ENCODE data around the gene TMC3.

TMC3 gene

DNA sequence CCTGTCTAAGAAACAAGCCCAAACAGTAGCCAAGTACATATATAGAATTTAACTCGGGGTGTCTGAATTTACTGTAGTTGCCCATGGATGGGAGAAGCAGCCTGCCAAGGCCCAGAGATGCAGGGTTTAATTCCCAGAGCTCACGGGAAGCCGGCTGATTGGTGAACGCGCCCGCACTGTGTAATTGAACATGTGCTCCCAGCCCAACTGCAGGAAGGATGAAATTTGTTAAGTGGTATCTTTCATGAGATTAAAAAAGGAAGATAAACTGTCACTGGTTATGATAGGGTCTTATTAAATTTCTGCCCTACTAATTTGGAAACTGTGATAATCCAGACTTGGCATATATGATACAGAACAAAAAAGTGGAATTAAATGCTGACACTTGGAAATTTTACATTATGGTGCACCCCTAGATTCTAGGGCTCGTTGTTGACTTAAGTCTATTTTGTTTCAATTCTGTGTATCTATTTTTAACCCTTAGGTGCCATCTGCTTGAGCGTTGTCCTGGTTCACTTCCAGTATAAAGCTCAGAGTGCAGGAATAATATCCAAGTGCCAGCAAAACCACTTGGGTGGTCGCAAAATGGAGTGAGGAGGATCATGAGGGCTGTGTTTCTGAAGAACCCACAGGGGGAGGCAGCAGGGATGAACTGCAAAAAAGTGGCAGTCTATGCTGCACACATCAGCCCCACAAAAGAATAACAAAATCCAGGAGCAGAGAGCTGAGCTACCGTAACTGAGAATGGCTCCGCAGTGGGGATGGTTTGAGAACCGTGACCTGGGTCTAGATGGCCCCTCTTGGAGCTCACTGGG, 13.8 kb upstream of the TMC3 start:
- DNase-seq (ENCODE audit: insufficient read length, low spot score) (no peak), FAIRE-seq (no peak)
- TF ChIP-seq TAF1 (IDR thresholded peaks at IDR 0.05; ENCODE audit: low read depth, low read length) (no peak), POLR2AphosphoS5 (IDR thresholded peaks at IDR 0.05; ENCODE audit: low read depth, low read length) (no peak), SPI1 (IDR thresholded peaks at IDR 0.05; ENCODE audit: low read depth, low read length) (no peak), POLR2A (IDR thresholded peaks at IDR 0.05; ENCODE audit: low read depth, low read length) (no peak), POU2F2 (IDR thresholded peaks at IDR 0.05; ENCODE audit: low read depth, low read length) (no peak), PAX5 (IDR thresholded peaks at IDR 0.05; ENCODE audit: insufficient read depth, low read length, severe bottlenecking) (no peak)

DNA sequence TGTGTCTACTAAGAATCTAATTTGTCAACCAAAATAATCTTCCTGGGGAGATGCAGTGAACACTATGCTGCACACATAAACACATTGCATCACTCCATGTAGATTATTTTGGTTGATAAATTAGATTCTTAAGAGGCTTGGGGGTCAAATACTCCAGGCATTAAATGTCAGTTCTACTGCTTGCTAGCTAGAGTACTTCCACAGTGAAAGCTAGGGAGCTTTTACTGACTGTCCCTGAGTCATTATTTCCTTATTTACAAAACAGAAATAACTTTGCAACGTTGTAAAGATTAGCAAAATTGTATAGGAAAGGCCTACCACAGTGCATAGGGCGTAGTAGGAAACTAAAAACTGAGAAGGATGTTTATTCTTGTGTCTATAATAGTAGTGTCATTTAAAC, 12.9 kb upstream of the TMC3 start:
- FAIRE-seq: no peak

DNA sequence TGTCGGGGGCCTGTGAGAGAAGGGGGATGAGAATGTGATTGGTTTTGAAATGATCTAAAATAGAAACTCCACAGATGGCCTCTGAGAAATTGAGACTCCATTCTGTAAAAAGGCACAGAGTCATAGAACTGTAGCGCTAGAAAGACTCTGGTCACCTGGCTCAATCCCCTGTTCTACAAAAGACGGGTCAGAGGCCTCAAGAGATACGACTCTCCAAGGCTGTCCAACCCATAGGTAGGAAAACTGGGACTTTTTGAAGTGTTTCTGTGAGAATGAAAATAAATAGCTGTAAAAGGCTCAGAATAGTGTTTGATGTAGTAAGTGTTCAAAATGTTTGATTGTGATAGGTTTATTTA, 11.7 kb upstream of the TMC3 start:
- DNase-seq (ENCODE audit: insufficient read length, low spot score) (no peak), FAIRE-seq (no peak)
- TF ChIP-seq POLR2A (IDR thresholded peaks at IDR 0.05; ENCODE audit: low read depth, low read length) (no peak), PAX5 (IDR thresholded peaks at IDR 0.05; ENCODE audit: insufficient read depth, low read length, severe bottlenecking) (no peak), POU2F2 (IDR thresholded peaks at IDR 0.05; ENCODE audit: low read depth, low read length) (no peak)

More for the DNA sequence above, 12.9 kb upstream of the TMC3 start:
- DNase-seq (ENCODE audit: insufficient read length, low spot score): no peak
- TF ChIP-seq POU2F2 (IDR thresholded peaks at IDR 0.05; ENCODE audit: low read depth, low read length) (no peak), PAX5 (IDR thresholded peaks at IDR 0.05; ENCODE audit: insufficient read depth, low read length, severe bottlenecking) (no peak), SPI1 (IDR thresholded peaks at IDR 0.05; ENCODE audit: low read depth, low read length) (no peak), POLR2A (IDR thresholded peaks at IDR 0.05; ENCODE audit: low read depth, low read length) (no peak), TAF1 (IDR thresholded peaks at IDR 0.05; ENCODE audit: low read depth, low read length) (no peak), POLR2AphosphoS5 (IDR thresholded peaks at IDR 0.05; ENCODE audit: low read depth, low read length) (no peak)

GRCh38 chr15:81384891-81385720, 11.1 kb upstream of the TMC3 start:
- TF ChIP-seq TAF1 (IDR thresholded peaks at IDR 0.05; ENCODE audit: low read depth, low read length) (no peak), POLR2AphosphoS5 (IDR thresholded peaks at IDR 0.05; ENCODE audit: low read depth, low read length) (no peak), POLR2A (IDR thresholded peaks at IDR 0.05; ENCODE audit: low read depth, low read length) (no peak), POU2F2 (IDR thresholded peaks at IDR 0.05; ENCODE audit: low read depth, low read length) (no peak), PAX5 (IDR thresholded peaks at IDR 0.05; ENCODE audit: insufficient read depth, low read length, severe bottlenecking) (no peak), SPI1 (IDR thresholded peaks at IDR 0.05; ENCODE audit: low read depth, low read length) (no peak)
- no peak for FAIRE-seq
- DNase-seq (ENCODE audit: insufficient read length, low spot score): no peak

DNA sequence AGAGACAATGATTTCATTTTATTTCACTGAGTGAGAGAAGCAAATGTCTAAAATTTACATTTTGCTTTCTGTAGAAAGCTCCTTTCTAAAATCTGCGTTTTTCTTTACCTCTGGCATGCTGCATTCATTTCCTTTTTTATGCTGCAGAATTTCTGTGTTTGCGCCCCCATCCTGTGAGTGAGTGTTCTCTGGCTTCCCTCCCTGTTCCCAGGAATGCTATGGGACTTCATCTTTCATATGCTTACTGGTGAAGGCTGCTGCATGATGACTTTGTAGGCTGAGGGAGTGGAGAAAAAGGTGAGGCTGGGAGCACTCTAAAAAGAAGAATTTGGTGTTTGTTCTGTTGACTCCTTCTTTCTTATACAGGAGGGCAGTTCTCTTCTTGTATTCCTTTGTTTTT, 7.7 kb upstream of the TMC3 start:
- TF ChIP-seq TAF1 (IDR thresholded peaks at IDR 0.05; ENCODE audit: low read depth, low read length) (no peak), PAX5 (IDR thresholded peaks at IDR 0.05; ENCODE audit: insufficient read depth, low read length, severe bottlenecking) (no peak), POLR2AphosphoS5 (IDR thresholded peaks at IDR 0.05; ENCODE audit: low read depth, low read length) (no peak), POU2F2 (IDR thresholded peaks at IDR 0.05; ENCODE audit: low read depth, low read length) (no peak), SPI1 (IDR thresholded peaks at IDR 0.05; ENCODE audit: low read depth, low read length) (no peak), POLR2A (IDR thresholded peaks at IDR 0.05; ENCODE audit: low read depth, low read length) (no peak)
- DNase-seq (ENCODE audit: insufficient read length, low spot score) (no peak), FAIRE-seq (no peak)

DNA sequence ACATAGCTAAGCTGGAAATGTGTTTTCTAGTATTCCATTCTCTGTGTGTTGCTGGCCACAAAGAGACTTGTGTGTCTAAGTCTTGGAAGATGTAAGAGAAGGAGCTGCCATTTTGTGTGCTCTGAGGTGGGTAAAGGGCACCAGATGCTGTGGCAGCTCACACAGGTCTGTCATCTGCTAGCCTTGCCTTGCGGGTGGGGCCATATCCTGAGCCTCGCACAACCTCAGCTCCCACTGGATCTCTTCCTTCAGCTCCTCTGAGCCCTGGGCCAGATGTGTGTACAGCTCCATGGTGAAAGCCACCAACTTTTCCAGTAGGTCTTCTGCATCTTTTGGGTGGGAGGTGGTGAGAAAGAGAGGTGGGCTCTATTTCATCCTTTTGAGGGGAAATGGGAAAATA, 6.7 kb upstream of the TMC3 start:
- FAIRE-seq: no peak
- DNase-seq (ENCODE audit: insufficient read length, low spot score): no peak
- TF ChIP-seq TAF1 (IDR thresholded peaks at IDR 0.05; ENCODE audit: low read depth, low read length) (no peak), SPI1 (IDR thresholded peaks at IDR 0.05; ENCODE audit: low read depth, low read length) (no peak), POLR2AphosphoS5 (IDR thresholded peaks at IDR 0.05; ENCODE audit: low read depth, low read length) (no peak), POU2F2 (IDR thresholded peaks at IDR 0.05; ENCODE audit: low read depth, low read length) (no peak)

DNA sequence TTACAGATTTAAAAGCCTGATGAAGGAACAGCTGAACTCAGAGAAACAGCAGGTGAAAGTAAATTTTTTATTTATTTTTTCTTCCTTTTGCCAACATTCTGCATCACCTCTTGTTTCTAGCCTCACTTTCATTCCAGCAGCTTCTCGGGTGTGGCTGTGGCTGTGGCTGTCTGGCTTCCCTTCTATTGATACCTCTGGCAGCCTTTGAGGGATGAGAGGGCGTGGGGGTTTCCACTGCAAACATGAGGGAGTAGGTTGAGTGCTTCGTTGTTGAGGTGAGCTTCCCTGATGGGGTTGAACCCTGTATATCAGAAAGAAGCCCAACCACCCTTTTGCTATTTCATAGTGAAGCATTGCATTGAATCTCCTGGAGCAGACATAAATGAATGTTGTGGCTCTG, 6.2 kb upstream of the TMC3 start:
- DNase-seq (ENCODE audit: insufficient read length, low spot score) (no peak), FAIRE-seq (no peak)
- no peak for TF ChIP-seq TAF1 (IDR thresholded peaks at IDR 0.05; ENCODE audit: low read depth, low read length)
- TF ChIP-seq POLR2A (IDR thresholded peaks at IDR 0.05; ENCODE audit: low read depth, low read length): no peak

- no peak for TF ChIP-seq POU2F2 (IDR thresholded peaks at IDR 0.05; ENCODE audit: low read depth, low read length)
- TF ChIP-seq TAF1 (IDR thresholded peaks at IDR 0.05; ENCODE audit: low read depth, low read length): no peak
- TF ChIP-seq PAX5 (IDR thresholded peaks at IDR 0.05; ENCODE audit: insufficient read depth, low read length, severe bottlenecking): no peak
- no peak for TF ChIP-seq SPI1 (IDR thresholded peaks at IDR 0.05; ENCODE audit: low read depth, low read length)
- no peak for TF ChIP-seq POLR2AphosphoS5 (IDR thresholded peaks at IDR 0.05; ENCODE audit: low read depth, low read length)
- TF ChIP-seq POLR2A (IDR thresholded peaks at IDR 0.05; ENCODE audit: low read depth, low read length): no peak
- no peak for FAIRE-seq
- no peak for DNase-seq (ENCODE audit: insufficient read length, low spot score)
Measured at GRCh38 chr15:81379269-81379668, 5.3 kb upstream of the TMC3 start.

GRCh38 chr15:81378443-81378842, 4.4 kb upstream of the TMC3 start:
- TF ChIP-seq PAX5 (IDR thresholded peaks at IDR 0.05; ENCODE audit: insufficient read depth, low read length, severe bottlenecking) (no peak), POLR2A (IDR thresholded peaks at IDR 0.05; ENCODE audit: low read depth, low read length) (no peak), POU2F2 (IDR thresholded peaks at IDR 0.05; ENCODE audit: low read depth, low read length) (no peak)
- no peak for DNase-seq (ENCODE audit: insufficient read length, low spot score)
- FAIRE-seq: no peak

- TF ChIP-seq POU2F2 (IDR thresholded peaks at IDR 0.05; ENCODE audit: low read depth, low read length) (no peak), PAX5 (IDR thresholded peaks at IDR 0.05; ENCODE audit: insufficient read depth, low read length, severe bottlenecking) (no peak), SPI1 (IDR thresholded peaks at IDR 0.05; ENCODE audit: low read depth, low read length) (no peak), POLR2AphosphoS5 (IDR thresholded peaks at IDR 0.05; ENCODE audit: low read depth, low read length) (no peak), POLR2A (IDR thresholded peaks at IDR 0.05; ENCODE audit: low read depth, low read length) (no peak), TAF1 (IDR thresholded peaks at IDR 0.05; ENCODE audit: low read depth, low read length) (no peak)
- DNase-seq (ENCODE audit: insufficient read length, low spot score) (no peak), FAIRE-seq (no peak)
Measured at GRCh38 chr15:81377871-81378270, 3.9 kb upstream of the TMC3 start.
